Endothelial cell of umbilical vein (primary cell): Measurements from ENCODE around the gene C20orf202. TPM values are rescaled to one million over a fixed set of nuclear protein-coding genes. Genes with fewer than 3 reads are reported as not detected.
"Not testable (repeated sequence)": the region's sequence is repeated elsewhere in the genome, so short reads cannot be mapped to it uniquely, and the experiment has no call there.

Experiments
- BruUV-seq: library from RNA; stranded (reverse); fragments of 400-500 nt; replicated peaks from 2 replicates; lab custom pipeline; 2021; lab: Mats Ljungman, UMichigan
- CTCF ChIA-PET: fragments of 300-600, 350-600 bp; sonication (Branson Sonifier 250); formaldehyde crosslinking; loops from one replicate; lab custom pipeline; 2021; ENCODE audit warnings: antibody characterized with exemption, inconsistent platforms; lab: Charles Lee
- POLR2A ChIA-PET: fragments of 300-600, 350-600 bp; sonication (Branson Sonifier 250); formaldehyde crosslinking; loops from one replicate; lab custom pipeline; 2021; ENCODE audit warnings: antibody characterized with exemption, inconsistent platforms; lab: Charles Lee
- DNase-seq: peaks from one replicate; pipeline ENCODE4 v3.0.0-alpha.2; 2011; ENCODE audit warnings: low read depth, low spot score
- FAIRE-seq: peaks from 2 replicates; lab custom pipeline; 2011; peaks lifted over from hg19 to GRCh38; lab: Jason Lieb, UNC
- H2AFZ ChIP-seq: 2 replicates; pipeline ENCODE4 v1.6.0; 2012; ENCODE audit warnings: low read depth, low read length, control low read depth, inconsistent platforms
- H3K27ac ChIP-seq: 2 replicates; pipeline ENCODE4 v1.5.1; 2011; ENCODE audit warnings: low read depth, mild to moderate bottlenecking, control low read depth, low read length, moderate library complexity; ENCODE audit not compliant: insufficient read depth
- H3K27me3 ChIP-seq, 2 experiments: 2 replicates each; pipeline versions ENCODE4 v1.6.0 to v1.6.1; 2011; ENCODE audit warnings: low read length in 2 of 2, mixed read lengths in 1 of 2; ENCODE audit not compliant: control insufficient read depth in 2 of 2, insufficient read depth in 2 of 2
- H3K36me3 ChIP-seq, 2 experiments: 2 replicates in 1 of 2; 3 replicates in 1 of 2; pipeline ENCODE4 v1.5.1; 2011; ENCODE audit warnings: low read length in 2 of 2, mild to moderate bottlenecking in 1 of 2, moderate library complexity in 1 of 2; ENCODE audit not compliant: control insufficient read depth in 2 of 2, insufficient read depth in 2 of 2; ENCODE audit errors: extremely low read depth in 1 of 2
- H3K4me1 ChIP-seq: 3 replicates; pipeline ENCODE4 v1.5.1; 2011; ENCODE audit warnings: mild to moderate bottlenecking, low read length; ENCODE audit not compliant: control insufficient read depth, insufficient read depth; ENCODE audit errors: extremely low read depth
- H3K4me2 ChIP-seq: 2 replicates; pipeline ENCODE4 v1.6.1; 2011; ENCODE audit warnings: low read length, control low read depth, mixed read lengths; ENCODE audit not compliant: insufficient read depth
- H3K4me3 ChIP-seq, 3 experiments: fragments of 200-600 bp in 1 of 3; sonication (generic), shearing (Covaris generic) in 1 of 3; replicated peaks in 1 of 3; 2 replicates each; pipeline ENCODE4 v1.5.1; 2011 to 2016; ENCODE audit warnings: control low read depth in 3 of 3, low read length in 3 of 3, mild to moderate bottlenecking in 2 of 3, inconsistent platforms in 1 of 3, low read depth in 1 of 3, moderate library complexity in 1 of 3; ENCODE audit not compliant: insufficient read depth in 1 of 3
- H3K79me2 ChIP-seq: 2 replicates; pipeline ENCODE4 v1.6.0; 2012; ENCODE audit warnings: low read length, inconsistent platforms; ENCODE audit not compliant: control insufficient read depth, insufficient read depth
- H3K9ac ChIP-seq: replicated peaks from 2 replicates; pipeline ENCODE3; 2011; ENCODE audit warnings: low read length, control low read depth; ENCODE audit not compliant: insufficient read depth; ENCODE audit errors: extremely low read depth
- H3K9me1 ChIP-seq: replicated peaks from 3 replicates; pipeline ENCODE4 v1.6.0; 2011; ENCODE audit warnings: mild to moderate bottlenecking, low read length; ENCODE audit not compliant: control insufficient read depth, insufficient read depth; ENCODE audit errors: extremely low read depth
- H3K9me3 ChIP-seq: replicated peaks from 2 replicates; pipeline ENCODE4 v1.5.1; 2012; ENCODE audit warnings: low read length, inconsistent platforms; ENCODE audit not compliant: control insufficient read depth, insufficient read depth
- H4K20me1 ChIP-seq: replicated peaks from 2 replicates; pipeline ENCODE3; 2011; ENCODE audit warnings: mild to moderate bottlenecking, low read length; ENCODE audit not compliant: control insufficient read depth, insufficient read depth; ENCODE audit errors: extremely low read depth
- dilution Hi-C: fragments of 300-500 bp; cut with MboI; formaldehyde crosslinking; loops from one replicate; pipeline ENCODE4 v1.15.0; 2019; ENCODE audit warnings: low sequenced_read_pairs; ENCODE audit not compliant: extremely low pct_ligation_motif_present
- intact Hi-C: fragments of 100-400 bp; cut with micrococcal nuclease; formaldehyde crosslinking; loops from one replicate; pipeline ENCODE4 v1.10.0; 2022
- polyA plus RNA-seq, 4 experiments: library from polyadenylated mRNA; depleted of rRNA in 3 of 4; stranded (reverse) in 3 of 4; unstranded in 1 of 4; fragments of >200 nt; gene quantifications; 2 replicates each; pipeline versions ENCODE4 v1.2.1 to v1.2.3, GENCODE V29; 2011 to 2012; ENCODE audit warnings: missing spikeins in 1 of 4
- total RNA-seq: library from RNA; stranded (reverse); gene quantifications from 2 replicates; pipeline ENCODE4 v1.2.3, GENCODE V29; 2021
- TF ChIP-seq, protein P1 (sequence below): IDR thresholded peaks from 2 replicates; pipeline ENCODE4 v1.6.1; 2011; ENCODE audit not compliant: insufficient read depth, insufficient read length

Gene C20orf202
- total and polyA plus RNA-seq, 2 donors (not counting 3 experiments of a cell fraction or from before 2014, with no cell fraction given): not detected

DNA sequence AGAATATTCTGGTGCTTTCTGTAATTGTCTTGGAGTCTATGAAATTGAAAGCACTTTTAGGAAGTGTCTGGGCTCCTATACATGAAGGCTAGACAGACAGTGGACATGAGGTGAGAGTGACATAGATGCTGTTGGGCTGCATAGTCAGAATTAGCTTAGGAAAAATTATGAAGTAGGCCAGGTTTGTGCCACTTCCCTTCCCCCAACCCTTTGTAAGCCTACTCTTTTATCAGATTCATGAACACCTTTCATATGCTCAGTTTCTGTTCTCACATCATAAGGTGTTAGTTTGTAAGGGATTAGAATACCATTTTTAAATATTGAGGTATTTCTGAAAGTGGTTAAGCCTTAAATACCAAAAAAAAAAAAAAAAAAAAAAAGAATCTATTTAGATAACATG lies 44.4 kb downstream of the C20orf202 start:
- no TSS peak for BruUV-seq
- CTCF ChIA-PET: interaction anchor here (1.2 to 1.6 kb wide), 2 partner anchors 10 to 20 kb away, joined by 4 read pairs; no protein-coding TSS in a partner anchor

DNA sequence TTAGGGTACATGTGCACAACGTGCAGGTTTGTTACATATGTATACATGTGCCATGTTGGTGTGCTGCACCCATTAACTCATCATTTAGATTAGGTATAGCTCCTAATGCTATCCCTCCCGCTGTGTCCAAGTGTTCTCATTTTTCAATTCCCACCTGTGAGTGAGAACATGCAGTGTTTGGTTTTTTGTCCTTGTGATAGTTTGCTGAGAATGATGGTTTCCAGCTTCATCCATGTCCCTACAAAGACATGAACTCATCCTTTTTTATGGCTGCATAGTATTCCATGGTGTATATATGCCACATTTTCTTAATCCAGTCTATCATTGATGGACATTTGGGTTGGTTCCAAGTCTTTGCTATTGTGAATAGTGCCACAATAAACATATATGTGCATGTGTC lies 47.0 kb downstream of the C20orf202 start:
- H3K4me1 ChIP-seq, H4K20me1 ChIP-seq, H3K9me1 ChIP-seq, POLR2A ChIA-PET, H3K27ac ChIP-seq, CTCF ChIA-PET, BruUV-seq, H3K27me3 ChIP-seq, H3K36me3 ChIP-seq, DNase-seq, H2AFZ ChIP-seq, FAIRE-seq, H3K9me3 ChIP-seq, dilution Hi-C loops, H3K4me3 ChIP-seq, intact Hi-C loops, H3K9ac ChIP-seq, H3K4me2 ChIP-seq, H3K79me2 ChIP-seq: not testable (repeated sequence)

More for the DNA sequence above, 44.4 kb downstream of the C20orf202 start:
- DNase-seq (no peak), FAIRE-seq (no peak)
- H2AFZ ChIP-seq: no peak overlapping the region
- no peak overlapping the region for H3K4me2 ChIP-seq
- no peaks in the 10 kb centered on the region for H3K9me1 ChIP-seq
- no peaks in the 10 kb centered on the region for H3K36me3 ChIP-seq
- POLR2A ChIA-PET: no interaction called here
- H4K20me1 ChIP-seq: no peaks in the 10 kb centered on the region
- peaks cover 3 to 7% of the 10 kb centered on the region in 2 experiments for H3K27me3 ChIP-seq
- peaks cover 10% of the 10 kb centered on the region for H3K4me1 ChIP-seq
- no peaks in the 10 kb centered on the region for H3K9me3 ChIP-seq
- TF ChIP-seq, protein P1, sequence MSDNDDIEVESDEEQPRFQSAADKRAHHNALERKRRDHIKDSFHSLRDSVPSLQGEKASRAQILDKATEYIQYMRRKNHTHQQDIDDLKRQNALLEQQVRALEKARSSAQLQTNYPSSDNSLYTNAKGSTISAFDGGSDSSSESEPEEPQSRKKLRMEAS: no peak
- no peak overlapping the region for H3K4me3 ChIP-seq
- intact Hi-C loops (no loop called here), dilution Hi-C loops (no loop called here)
- no peaks in the 10 kb centered on the region for H3K79me2 ChIP-seq
- H3K27ac ChIP-seq: no peak overlapping the region
- no peak overlapping the region for H3K9ac ChIP-seq
